Measurements from ENCODE around the gene ATXN3. TPM values are rescaled to one million over a fixed set of nuclear protein-coding genes. Genes with fewer than 3 reads are reported as not detected.

Gene ATXN3
- total RNA-seq, 2 experiments from 2014 or later: 26.6 to 30.2 TPM

- Mint-ChIP-seq H3K4me1 (peaks cover 7% of the 10 kb centered on the region), H3K9me3 (ENCODE audit: low read depth) (no peaks in the 10 kb centered on the region), H3K36me3 (peaks cover 27% of the 10 kb centered on the region), H3K4me3 (no peak overlapping the region), H3K27ac (no peak overlapping the region), H3K27me3 (no peaks in the 10 kb centered on the region)
- DNase-seq: no peak
- CTCF ChIA-PET: interaction anchor here (0.7 kb wide), 1 partner anchor 697 kb away, joined by 3 read pairs; no protein-coding TSS in a partner anchor
- ATAC-seq: no peak
Observed at GRCh38 chr14:92021523-92021922, 84.9 kb downstream of the ATXN3 start.

GRCh38 chr14:92014040-92014439 is 92.3 kb downstream of the ATXN3 start:
- Mint-ChIP-seq H3K36me3 (peaks cover 48% of the 10 kb centered on the region), H3K4me1 (peaks cover 25% of the 10 kb centered on the region), H3K27me3 (no peaks in the 10 kb centered on the region), H3K4me3 (no peak overlapping the region), H3K27ac (peak overlapping the region; percentile 41), H3K9me3 (ENCODE audit: low read depth) (no peaks in the 10 kb centered on the region)
- ATAC-seq (peak; percentile 27), DNase-seq (no peak)
- CTCF ChIA-PET: no interaction called here

DNA sequence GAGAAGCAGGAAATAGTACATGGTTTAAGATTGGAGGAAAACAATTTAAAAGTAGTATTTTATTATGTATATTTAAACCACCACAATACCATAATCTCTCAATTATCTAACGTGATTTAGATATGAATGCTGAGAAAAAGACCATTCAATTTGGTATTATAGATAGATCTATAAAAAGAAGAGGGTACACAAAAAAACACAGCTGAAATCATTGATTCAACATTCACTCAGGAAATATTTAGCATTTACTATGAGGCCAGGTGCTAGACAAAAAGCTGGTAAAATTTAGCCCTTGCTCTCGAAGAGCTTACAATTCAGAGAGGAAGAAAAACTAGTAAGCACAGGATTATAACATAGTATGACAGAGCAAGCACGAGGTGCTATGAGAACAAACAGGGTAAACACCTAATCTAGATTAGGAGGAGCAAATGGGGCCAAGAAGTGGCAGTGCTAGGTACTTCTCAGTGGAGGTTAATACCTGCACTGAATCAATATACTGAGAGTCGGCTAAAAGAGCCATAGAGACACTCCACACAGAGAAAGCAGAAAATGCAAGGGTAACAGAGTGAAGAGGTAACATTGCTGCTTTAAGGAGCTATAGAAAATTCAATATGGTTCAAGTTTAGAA is 94.1 kb downstream of the ATXN3 start:
- H3K4me1 Mint-ChIP-seq: peaks cover 24% of the 10 kb centered on the region
- DNase-seq (no peak), ATAC-seq (no peak)
- H3K36me3 Mint-ChIP-seq: peaks cover 53% of the 10 kb centered on the region
- H3K27me3 Mint-ChIP-seq: no peaks in the 10 kb centered on the region
- CTCF ChIA-PET: interaction anchor here (0.5 to 1.8 kb wide), 2 partner anchors 15 to 95 kb away, joined by 4 to 7 read pairs; no protein-coding TSS in a partner anchor
- no peak overlapping the region for H3K27ac Mint-ChIP-seq
- no peak overlapping the region for H3K4me3 Mint-ChIP-seq
- no peaks in the 10 kb centered on the region for H3K9me3 Mint-ChIP-seq (ENCODE audit: low read depth)

GRCh38 chr14:92010644-92011043 is 95.7 kb downstream of the ATXN3 start:
- Mint-ChIP-seq H3K4me1 (peaks cover 25% of the 10 kb centered on the region), H3K36me3 (peaks cover 54% of the 10 kb centered on the region), H3K27me3 (no peaks in the 10 kb centered on the region), H3K9me3 (ENCODE audit: low read depth) (no peaks in the 10 kb centered on the region), H3K4me3 (no peak overlapping the region), H3K27ac (no peak overlapping the region)
- CTCF ChIA-PET: interaction anchor here (1.2 kb wide), 1 partner anchor 13 kb away, joined by 3 read pairs; no protein-coding TSS in a partner anchor
- no peak for ATAC-seq
- DNase-seq: no peak

DNA sequence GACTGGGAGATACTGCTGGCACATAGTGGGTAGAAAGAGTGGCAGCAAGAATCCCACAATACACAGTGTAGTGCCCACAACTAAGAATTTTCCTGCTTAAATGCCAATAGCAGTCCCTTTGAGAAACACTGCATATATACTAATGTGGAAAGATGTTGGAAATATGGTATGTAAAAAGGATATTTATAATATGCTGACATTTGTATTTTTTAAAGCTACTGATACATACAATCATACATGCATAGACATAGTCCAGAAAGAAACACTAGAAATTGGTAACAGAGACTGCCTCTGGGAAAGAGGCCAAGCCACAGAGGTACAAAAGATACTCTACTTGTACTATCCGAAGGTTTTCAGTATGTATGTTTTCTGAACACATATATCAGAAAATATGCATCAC is 96.8 kb downstream of the ATXN3 start:
- H3K36me3 Mint-ChIP-seq: peaks cover 62% of the 10 kb centered on the region

More for the DNA sequence above, 96.8 kb downstream of the ATXN3 start:
- H3K9me3 Mint-ChIP-seq (ENCODE audit: low read depth): no peaks in the 10 kb centered on the region
- H3K4me1 Mint-ChIP-seq: peaks cover 31% of the 10 kb centered on the region
- CTCF ChIA-PET: no interaction called here
- H3K4me3 Mint-ChIP-seq: no peak overlapping the region
- DNase-seq: no peak
- H3K27me3 Mint-ChIP-seq: no peaks in the 10 kb centered on the region
- no peak overlapping the region for H3K27ac Mint-ChIP-seq
- ATAC-seq: no peak

Other genes starting within 250 kb of the ATXN3 start
- 10 to 100 TPM; 46.3 to 86.0 TPM for gene TC2N, start 239.0 kb downstream of the ATXN3 start, total RNA-seq
- gene FBLN5, start 158.9 kb downstream of the ATXN3 start, total RNA-seq: under 1 TPM; 0.23 to 0.73 TPM
- gene TRIP11, start 66.5 kb downstream of the ATXN3 start, total RNA-seq: 10 to 100 TPM; 39.2 to 47.4 TPM
- gene NDUFB1, start 15.1 kb upstream of the ATXN3 start, total RNA-seq: 100 to 1,000 TPM; 109 to 115 TPM
- gene CPSF2, start 15.4 kb upstream of the ATXN3 start, total RNA-seq: 100 to 1,000 TPM in 1 of 2 experiments, 10 to 100 TPM in 1; 75.5 to 107 TPM
- not detected for gene SLC24A4, start 216.6 kb upstream of the ATXN3 start, total RNA-seq

All from activated CD8-positive, alpha-beta memory T cell treated with anti-CD3 and anti-CD28 coated beads, Interleukin-2, amount 10 ng/mL, durations not matched to agents 7 days and 5 days (primary cell).